GM19372 (cell line): ENCODE results near the gene RPL7A.
"Not testable (repeated sequence)": the region's sequence is repeated elsewhere in the genome, so short reads cannot be mapped to it uniquely, and the experiment has no call there.

Source experiments
- ATAC-seq: cut with Tn5 transposase; IDR thresholded peaks from one replicate; pipeline ENCODE4 v1.9.1; 2021; ENCODE audit warnings: mild to moderate bottlenecking, low read depth, moderate library complexity; ENCODE audit not compliant: unreplicated experiment

Gene RPL7A

GRCh38 chr9:133384736-133385321, 36.8 kb downstream of the RPL7A start:
- no peak for ATAC-seq

GRCh38 chr9:133385452-133385851, 37.4 kb downstream of the RPL7A start:
- no peak for ATAC-seq

GRCh38 chr9:133386338-133386737, 38.3 kb downstream of the RPL7A start:
- ATAC-seq: no peak

- no peak for ATAC-seq
Measured at GRCh38 chr9:133387680-133388079, 39.7 kb downstream of the RPL7A start.

GRCh38 chr9:133389025-133389557, 41.1 kb downstream of the RPL7A start:
- no peak for ATAC-seq

- no peak for ATAC-seq
Measured at GRCh38 chr9:133389562-133389961, 41.5 kb downstream of the RPL7A start.

- ATAC-seq: no peak
Measured at GRCh38 chr9:133390713-133391112, 42.7 kb downstream of the RPL7A start.

GRCh38 chr9:133391449-133391848, 43.4 kb downstream of the RPL7A start:
- ATAC-seq: not testable (repeated sequence)

GRCh38 chr9:133392308-133392707, 44.3 kb downstream of the RPL7A start:
- not testable (repeated sequence) for ATAC-seq

- ATAC-seq: no peak
Measured at GRCh38 chr9:133393399-133393798, 45.4 kb downstream of the RPL7A start.

- no peak for ATAC-seq
Measured at GRCh38 chr9:133394687-133395271, 46.8 kb downstream of the RPL7A start.

- ATAC-seq: no peak
Measured at GRCh38 chr9:133396952-133397351, 48.9 kb downstream of the RPL7A start.

- ATAC-seq: no peak
Measured at GRCh38 chr9:133397370-133397769, 49.4 kb downstream of the RPL7A start.

GRCh38 chr9:133397895-133398294, 49.9 kb downstream of the RPL7A start:
- no peak for ATAC-seq

- ATAC-seq: no peak
Measured at GRCh38 chr9:133400292-133400691, 52.3 kb downstream of the RPL7A start.
